Sigmoid colon (tissue), 4 donors: Measurements from ENCODE around the gene RPS18.

ENCODE experiments used
- EP300 ChIP-seq, 4 donors: sonication (generic); formaldehyde crosslinking; IDR thresholded peaks; one replicate each; pipeline ENCODE4 v1.6.1; 2017; ENCODE audit warnings: antibody characterized with exemption in 4 of 4
- POLR2A ChIP-seq, 2 donors: fragments of 450-650 bp; IDR thresholded peaks; one replicate each; pipeline ENCODE4 v1.6.1; 2016; ENCODE audit warnings: antibody characterized with exemption in 2 of 2, mild to moderate bottlenecking in 2 of 2, moderate library complexity in 2 of 2
- POLR2AphosphoS5 ChIP-seq, 4 donors: sonication (generic); formaldehyde crosslinking; IDR thresholded peaks; one replicate each; pipeline ENCODE4 v1.6.1; 2017; ENCODE audit warnings: antibody characterized with exemption in 4 of 4
- TF ChIP-seq, protein P1 (sequence below), 4 experiments: fragments of 450-650 bp in 3 of 4; fragments of 200-600 bp in 1 of 4; IDR thresholded peaks; one replicate each; pipeline ENCODE4 v1.5.1; 2016 to 2019; ENCODE audit warnings: antibody characterized with exemption in 4 of 4, mild to moderate bottlenecking in 3 of 4, moderate library complexity in 2 of 4

DNA sequence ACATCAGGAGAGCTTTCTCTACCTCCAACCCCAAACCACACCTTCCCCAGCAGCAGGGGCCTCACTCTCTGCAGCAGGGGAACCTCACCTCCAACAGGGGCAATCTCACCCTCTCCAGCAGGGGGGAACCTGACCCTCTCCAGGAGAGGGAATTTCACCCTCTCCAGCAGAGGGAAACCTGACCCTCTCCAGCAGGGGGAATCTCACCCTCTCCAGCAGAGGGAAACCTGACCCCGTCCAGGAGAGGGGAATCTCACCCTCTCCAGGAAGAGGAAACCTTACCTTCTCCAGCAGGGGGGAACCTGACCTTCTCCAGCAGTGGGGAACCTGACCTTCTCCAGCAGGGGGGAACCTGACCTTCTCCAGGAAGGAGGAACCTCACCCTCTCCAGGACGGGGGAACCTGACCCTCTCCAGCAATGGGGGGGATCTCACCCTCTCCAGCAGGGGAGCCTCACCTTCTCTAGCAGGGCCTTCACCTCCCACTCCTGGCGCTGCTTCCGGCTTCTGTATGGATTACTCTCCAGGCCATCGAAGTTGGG is 8.2 kb downstream of the RPS18 start:
- TF ChIP-seq, protein P1, sequence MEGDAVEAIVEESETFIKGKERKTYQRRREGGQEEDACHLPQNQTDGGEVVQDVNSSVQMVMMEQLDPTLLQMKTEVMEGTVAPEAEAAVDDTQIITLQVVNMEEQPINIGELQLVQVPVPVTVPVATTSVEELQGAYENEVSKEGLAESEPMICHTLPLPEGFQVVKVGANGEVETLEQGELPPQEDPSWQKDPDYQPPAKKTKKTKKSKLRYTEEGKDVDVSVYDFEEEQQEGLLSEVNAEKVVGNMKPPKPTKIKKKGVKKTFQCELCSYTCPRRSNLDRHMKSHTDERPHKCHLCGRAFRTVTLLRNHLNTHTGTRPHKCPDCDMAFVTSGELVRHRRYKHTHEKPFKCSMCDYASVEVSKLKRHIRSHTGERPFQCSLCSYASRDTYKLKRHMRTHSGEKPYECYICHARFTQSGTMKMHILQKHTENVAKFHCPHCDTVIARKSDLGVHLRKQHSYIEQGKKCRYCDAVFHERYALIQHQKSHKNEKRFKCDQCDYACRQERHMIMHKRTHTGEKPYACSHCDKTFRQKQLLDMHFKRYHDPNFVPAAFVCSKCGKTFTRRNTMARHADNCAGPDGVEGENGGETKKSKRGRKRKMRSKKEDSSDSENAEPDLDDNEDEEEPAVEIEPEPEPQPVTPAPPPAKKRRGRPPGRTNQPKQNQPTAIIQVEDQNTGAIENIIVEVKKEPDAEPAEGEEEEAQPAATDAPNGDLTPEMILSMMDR (IDR thresholded peaks at IDR 0.05), result no peak
- no peak for TF ChIP-seq POLR2A (IDR thresholded peaks at IDR 0.05)
- TF ChIP-seq EP300 (IDR thresholded peaks at IDR 0.05), result no peak
- TF ChIP-seq POLR2AphosphoS5 (IDR thresholded peaks at IDR 0.05), result no peak
